ENCODE results near the gene AFAP1L2.

Gene AFAP1L2

GRCh38 chr10:114335614-114336013, 68.7 kb downstream of the AFAP1L2 start:
- ATAC-seq, result no peak
- TF ChIP-seq POU6F1 (CRISPR knock-in tag; IDR thresholded peaks at IDR 0.05; ENCODE audit: borderline replicate concordance, low read depth), result no peak
- no peak for TF ChIP-seq OSR1 (CRISPR knock-in tag; IDR thresholded peaks at IDR 0.05)
- no peak for TF ChIP-seq ZNF8 (CRISPR knock-in tag; IDR thresholded peaks at IDR 0.05)
- TF ChIP-seq PPARA (CRISPR knock-in tag; IDR thresholded peaks at IDR 0.05; ENCODE audit: borderline replicate concordance), result no peak
- TF ChIP-seq TSHZ2 (CRISPR knock-in tag; IDR thresholded peaks at IDR 0.05), result no peak
- no peak for TF ChIP-seq ARNTL (CRISPR knock-in tag; IDR thresholded peaks at IDR 0.05; ENCODE audit: borderline replicate concordance, low read depth)
- TF ChIP-seq CSRNP3 (CRISPR knock-in tag; IDR thresholded peaks at IDR 0.05), result no peak
- TF ChIP-seq ZC3H10 (CRISPR knock-in tag; IDR thresholded peaks at IDR 0.05), result no peak
- no peak for TF ChIP-seq PATZ1 (CRISPR knock-in tag; IDR thresholded peaks at IDR 0.05; ENCODE audit: borderline replicate concordance)
- no peak for TF ChIP-seq SNAI2 (CRISPR knock-in tag; IDR thresholded peaks at IDR 0.05)
- no peak for TF ChIP-seq BACH2 (CRISPR knock-in tag; IDR thresholded peaks at IDR 0.05; ENCODE audit: borderline replicate concordance)
- no peak for TF ChIP-seq ISL1 (CRISPR knock-in tag; IDR thresholded peaks at IDR 0.05)
- no peak for TF ChIP-seq RARB (CRISPR knock-in tag; IDR thresholded peaks at IDR 0.05)

- no peak for ATAC-seq
- no peak for TF ChIP-seq ISL1 (CRISPR knock-in tag; IDR thresholded peaks at IDR 0.05)
- no peak for TF ChIP-seq BACH2 (CRISPR knock-in tag; IDR thresholded peaks at IDR 0.05; ENCODE audit: borderline replicate concordance)
- no peak for TF ChIP-seq TSHZ2 (CRISPR knock-in tag; IDR thresholded peaks at IDR 0.05)
- TF ChIP-seq CSRNP3 (CRISPR knock-in tag; IDR thresholded peaks at IDR 0.05), result no peak
- TF ChIP-seq ZFP3 (CRISPR knock-in tag; IDR thresholded peaks at IDR 0.05), result no peak
- TF ChIP-seq SNAI2 (CRISPR knock-in tag; IDR thresholded peaks at IDR 0.05), result no peak
- no peak for TF ChIP-seq PATZ1 (CRISPR knock-in tag; IDR thresholded peaks at IDR 0.05; ENCODE audit: borderline replicate concordance)
- no peak for TF ChIP-seq CSDC2 (CRISPR knock-in tag; IDR thresholded peaks at IDR 0.05)
- no peak for TF ChIP-seq RARB (CRISPR knock-in tag; IDR thresholded peaks at IDR 0.05)
- TF ChIP-seq TCF4 (CRISPR knock-in tag; IDR thresholded peaks at IDR 0.05; ENCODE audit: borderline replicate concordance), result no peak
- no peak for TF ChIP-seq OSR1 (CRISPR knock-in tag; IDR thresholded peaks at IDR 0.05)
- no peak for TF ChIP-seq ZFP30 (CRISPR knock-in tag; IDR thresholded peaks at IDR 0.05)
- TF ChIP-seq ZNF565 (CRISPR knock-in tag; conservative IDR thresholded peaks at IDR 0.05; ENCODE audit: low read depth), result no peak
- TF ChIP-seq ARNTL (CRISPR knock-in tag; IDR thresholded peaks at IDR 0.05; ENCODE audit: borderline replicate concordance, low read depth), result no peak
- TF ChIP-seq POU6F1 (CRISPR knock-in tag; IDR thresholded peaks at IDR 0.05; ENCODE audit: borderline replicate concordance, low read depth), result no peak
- TF ChIP-seq CREB5 (CRISPR knock-in tag; IDR thresholded peaks at IDR 0.05; ENCODE audit: low read depth), result no peak
- TF ChIP-seq ZNF8 (CRISPR knock-in tag; IDR thresholded peaks at IDR 0.05), result no peak
- no peak for TF ChIP-seq TOX (CRISPR knock-in tag; IDR thresholded peaks at IDR 0.05; ENCODE audit: borderline replicate concordance)
- TF ChIP-seq PPARA (CRISPR knock-in tag; IDR thresholded peaks at IDR 0.05; ENCODE audit: borderline replicate concordance), result no peak
- TF ChIP-seq ZC3H10 (CRISPR knock-in tag; IDR thresholded peaks at IDR 0.05), result no peak
These were observed 70.0 kb downstream of the AFAP1L2 start for GRCh38 chr10:114334301-114334700.
